Fibroblast of gingiva (primary cell): ENCODE measurements around the gene ZNF317.
A peak's percentile ranks its signal among the peaks of the same experiment; 100 is the strongest.

Experiments
- DNase-seq: peaks from one replicate; pipeline ENCODE4 v3.0.0-alpha.2; 2011; ENCODE audit warnings: low read depth

The ZNF317 gene

DNA sequence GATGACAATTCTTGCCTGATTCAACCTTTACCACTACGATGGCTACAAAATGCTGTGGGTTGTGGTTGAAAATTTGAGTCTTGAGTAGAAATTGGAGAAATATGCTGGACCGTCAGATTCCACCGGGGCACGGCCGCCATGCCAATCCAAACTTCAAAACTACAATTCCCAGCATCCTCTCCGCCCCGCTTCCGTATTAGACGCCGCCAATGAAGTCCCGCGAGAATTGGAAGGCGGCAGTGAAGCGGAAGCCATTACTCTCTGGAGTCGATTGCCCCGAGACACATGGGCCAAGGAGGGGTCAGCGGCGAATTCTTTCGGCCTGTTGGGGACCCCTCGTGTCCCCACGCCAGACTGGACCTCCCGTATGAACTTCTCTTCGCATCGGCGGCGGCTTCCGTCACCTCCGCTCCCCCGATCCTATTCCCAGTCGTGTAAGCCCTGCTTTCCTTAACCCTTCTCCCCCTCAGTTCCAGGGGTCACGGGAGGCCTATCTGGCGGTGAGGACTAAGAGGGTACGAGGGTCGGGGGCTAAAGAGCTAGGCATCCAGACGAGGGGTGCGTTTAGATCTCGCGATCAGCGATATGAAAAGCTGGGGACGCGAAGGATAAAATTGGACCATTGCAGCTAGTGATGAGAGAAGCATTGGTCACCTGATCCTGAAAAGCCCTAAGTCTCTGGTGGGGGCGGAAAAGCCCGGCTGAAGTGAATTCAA lies at the start of gene ZNF317:
TSS of gene ZNF317 (plus strand) at position 239 of the 716 bp plus-strand sequence. CDS start 15,620 bp downstream, outside the sequence.
- peak; percentile 88 for DNase-seq

GRCh38 chr19:9107375-9107774 lies 32.8 kb upstream of the ZNF317 start, which contains the start of gene OR7G2:
OR7G2 (minus strand) TSS chr19:9107475; CDS start chr19:9103243, 4,232 bp downstream.
- no peak for DNase-seq

DNA sequence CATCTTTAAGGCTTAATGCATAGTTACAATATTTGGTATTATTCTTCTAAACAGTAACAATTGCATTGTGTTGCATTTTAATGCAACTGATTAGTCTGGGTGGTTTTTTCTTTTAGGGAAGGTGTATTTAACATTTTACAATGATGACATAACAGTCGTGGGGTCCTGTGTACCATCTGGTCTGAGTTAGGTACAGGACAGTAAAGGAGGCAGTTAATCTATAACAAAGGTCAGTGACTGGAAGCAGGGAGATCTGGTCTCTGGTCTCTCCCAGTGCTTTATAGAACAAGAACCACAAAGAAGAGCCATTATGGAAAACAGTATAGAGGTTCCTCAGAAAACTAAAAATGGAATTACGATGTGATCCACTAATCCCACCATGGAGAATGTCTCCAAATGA lies 30.2 kb upstream of the ZNF317 start:
- DNase-seq: no peak

DNA sequence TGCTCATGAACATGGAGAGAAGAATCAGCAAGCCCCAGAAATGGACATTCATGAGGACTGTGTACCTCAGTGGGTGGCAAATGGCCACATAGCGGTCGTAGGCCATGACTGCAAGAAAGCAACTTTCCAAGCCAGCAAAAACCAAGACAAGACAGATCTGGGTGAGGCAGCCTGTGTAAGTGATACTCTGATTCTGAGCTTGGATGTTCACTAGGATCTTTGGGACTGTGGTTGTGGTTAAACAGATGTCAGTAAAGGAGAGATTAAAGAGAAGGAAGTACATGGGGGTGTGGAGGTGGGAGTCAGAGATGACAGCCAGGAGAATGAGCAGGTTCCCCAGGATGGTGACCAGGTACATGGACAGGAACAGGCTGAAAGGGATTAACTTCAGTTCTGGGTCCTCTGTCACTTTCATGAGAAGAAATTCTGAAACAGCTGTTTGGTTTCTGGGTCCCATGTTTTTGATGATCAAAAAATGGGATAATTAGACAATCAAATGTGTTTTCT lies 24.8 kb upstream of the ZNF317 start, which contains the start of gene OR7G1:
TSS of gene OR7G1 (minus strand) at position 457 of the 507 bp plus-strand sequence. CDS start at position 457, 0 bp downstream.
- no peak for DNase-seq

DNA sequence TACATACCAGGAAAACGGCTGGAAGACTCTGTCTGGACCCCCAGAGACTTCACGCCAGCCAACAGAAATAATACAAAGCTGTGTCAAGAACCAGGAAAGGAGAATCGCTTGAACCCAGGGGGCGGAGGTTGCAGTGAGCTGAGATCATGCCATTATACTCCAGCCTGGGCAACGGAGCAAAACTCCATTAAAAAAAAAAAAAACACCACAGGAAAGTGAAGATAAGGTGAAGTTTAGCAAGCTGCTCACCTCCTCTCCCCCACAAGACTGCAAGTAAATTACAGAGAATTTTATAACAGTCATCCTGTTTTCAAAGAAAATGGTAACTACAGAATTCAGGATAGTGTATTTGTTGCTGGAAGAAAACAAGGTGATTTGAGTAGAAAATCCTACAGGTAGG lies 23.6 kb upstream of the ZNF317 start:
- no peak for DNase-seq

DNA sequence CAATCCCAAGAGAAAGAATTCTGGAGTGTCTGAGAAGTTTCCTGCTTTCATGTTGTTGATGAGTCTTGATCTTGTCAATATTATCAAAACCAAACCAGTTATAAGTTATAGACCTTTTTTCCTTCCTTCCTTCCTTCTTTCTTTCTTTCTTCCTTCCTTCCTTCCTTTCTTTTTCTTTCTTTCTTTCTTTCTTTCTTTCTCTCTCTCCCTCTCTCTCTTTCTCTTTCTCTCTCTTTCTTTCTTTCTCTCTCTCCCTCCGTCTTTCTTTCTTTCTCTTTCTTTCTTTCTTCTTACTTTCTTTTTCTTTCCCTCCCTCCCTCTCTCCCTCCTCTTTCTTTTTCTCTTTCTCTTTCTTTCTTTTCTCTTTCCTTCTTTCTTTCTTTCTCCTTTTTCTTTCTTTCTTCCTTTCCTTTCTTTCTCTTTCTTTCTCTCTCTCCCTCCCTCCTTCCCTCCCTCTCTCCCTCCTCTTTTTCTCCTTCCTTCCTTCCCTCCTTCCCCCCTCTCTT lies 13.2 kb upstream of the ZNF317 start, which contains the start of gene OR7G3:
TSS of gene OR7G3 (minus strand) at position 51 of the 506 bp plus-strand sequence. CDS start at position 51, 0 bp downstream.
- no peak for DNase-seq

GRCh38 chr19:9128171-9128570 lies 12.0 kb upstream of the ZNF317 start:
- DNase-seq: no peak

DNA sequence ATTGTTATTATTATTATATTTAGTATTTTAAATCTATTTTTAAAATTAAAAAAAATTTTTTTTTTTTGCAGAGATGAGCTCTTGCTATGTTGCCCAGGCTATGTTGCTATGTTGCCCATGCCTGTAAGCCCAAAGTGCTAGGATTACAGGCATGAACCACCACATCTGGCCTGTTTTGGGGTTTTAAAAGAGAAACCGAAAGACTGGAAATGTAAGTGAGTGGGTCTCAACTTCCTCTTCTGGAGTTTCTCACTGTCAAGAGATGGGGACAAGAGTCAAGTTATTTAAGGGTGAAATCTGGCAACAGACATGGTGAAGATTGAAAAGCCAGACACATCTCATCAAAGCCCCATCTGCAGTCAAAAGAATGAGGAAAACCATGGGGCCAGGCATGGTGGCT lies 9.2 kb upstream of the ZNF317 start:
- no peak for DNase-seq

DNA sequence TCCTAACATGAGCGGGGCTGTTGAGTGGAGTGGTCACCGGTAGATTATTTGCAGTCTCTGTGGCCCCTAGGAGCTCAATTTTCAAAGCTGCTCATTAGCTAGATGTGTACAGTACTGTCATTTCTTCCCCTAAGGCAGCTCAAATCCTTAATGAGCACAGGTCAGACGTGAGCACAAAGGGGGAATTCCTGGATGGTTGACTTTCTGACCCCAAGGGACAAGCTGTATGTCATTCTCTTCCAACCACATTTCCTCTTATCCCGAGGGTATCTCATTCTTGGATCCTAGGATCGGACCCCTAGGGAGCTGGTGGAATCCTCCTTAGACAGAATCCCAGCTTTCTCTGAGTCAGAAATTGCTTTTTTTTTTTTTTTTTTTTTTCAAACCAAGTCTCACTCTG lies 7.8 kb upstream of the ZNF317 start:
- no peak for DNase-seq

DNA sequence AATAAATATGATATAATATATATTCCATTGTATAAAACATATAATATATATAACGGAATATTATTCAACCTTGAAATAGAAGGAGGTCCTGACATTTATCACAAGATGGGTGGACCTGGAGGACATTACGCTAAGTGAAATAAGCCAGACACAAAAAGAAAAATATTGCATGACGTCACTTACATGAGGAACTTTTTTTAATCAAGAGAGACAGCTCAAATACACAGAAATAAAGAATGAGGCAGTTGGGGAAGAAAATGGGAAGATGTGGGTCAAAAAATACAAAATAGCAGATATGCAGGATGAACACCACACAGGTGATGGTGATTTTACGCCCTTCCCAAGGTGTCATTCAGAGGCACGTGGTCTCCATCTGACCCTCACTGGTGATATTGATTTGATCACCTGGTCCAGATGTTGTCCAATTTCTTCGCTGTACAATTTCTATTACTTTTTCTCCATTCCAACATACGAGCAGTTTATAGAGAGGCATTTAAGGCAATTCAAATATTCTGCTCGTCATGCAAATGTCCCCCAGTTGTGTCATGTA lies 513 bp upstream of the ZNF317 start:
- no peak for DNase-seq

DNA sequence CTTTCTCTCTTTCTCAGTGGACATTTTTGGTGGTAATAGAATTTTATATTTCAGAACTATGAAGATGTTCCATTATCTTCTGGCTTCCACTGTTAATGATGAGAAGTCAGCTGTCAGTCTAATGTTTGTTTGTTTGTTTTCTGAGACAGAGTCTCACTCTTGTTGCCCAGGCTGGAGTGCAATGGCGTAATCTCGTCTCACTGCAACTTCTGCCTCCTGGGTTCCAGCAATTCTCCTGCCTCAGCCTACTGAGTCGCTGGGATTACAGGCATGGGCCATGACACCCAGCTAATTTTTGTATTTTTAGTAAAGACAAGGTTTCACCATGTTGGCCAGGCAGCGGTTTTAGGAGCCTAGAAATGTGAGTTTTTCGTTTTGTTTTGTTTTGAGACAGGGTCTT lies 4.7 kb downstream of the ZNF317 start:
- no peak for DNase-seq

- no peak for DNase-seq
These were observed 6.7 kb downstream of the ZNF317 start for GRCh38 chr19:9146882-9147281.

DNA sequence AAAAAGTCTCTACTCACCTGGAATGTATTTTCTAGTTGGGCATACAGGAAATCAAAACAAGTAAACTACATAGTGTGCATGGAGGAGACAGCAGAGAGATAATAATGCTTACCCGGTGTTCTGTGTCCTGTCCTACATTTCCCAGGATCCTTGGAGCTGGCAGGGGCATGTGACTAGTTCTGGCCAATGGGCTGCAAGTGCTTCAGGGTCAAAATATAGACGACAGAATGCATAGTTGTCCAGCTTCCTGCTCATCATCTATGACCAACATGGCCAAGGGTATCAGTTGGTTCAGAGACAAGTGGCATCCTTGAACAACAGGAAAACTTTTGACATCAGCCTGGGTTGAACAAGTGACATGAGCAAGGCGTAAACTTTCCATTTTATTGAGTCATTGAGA lies 8.5 kb downstream of the ZNF317 start:
- DNase-seq: no peak

GRCh38 chr19:9149997-9150396 lies 9.8 kb downstream of the ZNF317 start:
- DNase-seq: no peak

DNA sequence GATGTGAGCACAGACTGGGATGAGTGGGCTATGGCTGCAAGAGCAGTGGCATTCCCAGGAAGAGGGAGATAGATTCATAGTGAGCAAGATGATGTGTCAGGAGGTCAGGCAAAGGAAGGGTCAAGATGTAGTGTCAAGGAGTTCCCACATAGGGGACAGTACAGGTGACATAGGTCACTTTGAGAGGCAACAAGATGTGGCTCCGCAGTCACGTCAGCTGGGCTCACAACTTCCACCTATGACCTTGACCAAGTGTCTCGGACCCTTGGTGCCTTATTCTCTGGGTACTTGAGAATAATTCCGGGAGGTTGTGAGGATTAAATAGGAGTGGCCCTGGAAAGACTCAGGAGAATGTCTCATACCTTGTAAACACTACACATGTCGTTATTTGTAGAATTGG lies 10.5 kb downstream of the ZNF317 start:
- DNase-seq: no peak

GRCh38 chr19:9151367-9151766 lies 11.2 kb downstream of the ZNF317 start:
- no peak for DNase-seq

DNA sequence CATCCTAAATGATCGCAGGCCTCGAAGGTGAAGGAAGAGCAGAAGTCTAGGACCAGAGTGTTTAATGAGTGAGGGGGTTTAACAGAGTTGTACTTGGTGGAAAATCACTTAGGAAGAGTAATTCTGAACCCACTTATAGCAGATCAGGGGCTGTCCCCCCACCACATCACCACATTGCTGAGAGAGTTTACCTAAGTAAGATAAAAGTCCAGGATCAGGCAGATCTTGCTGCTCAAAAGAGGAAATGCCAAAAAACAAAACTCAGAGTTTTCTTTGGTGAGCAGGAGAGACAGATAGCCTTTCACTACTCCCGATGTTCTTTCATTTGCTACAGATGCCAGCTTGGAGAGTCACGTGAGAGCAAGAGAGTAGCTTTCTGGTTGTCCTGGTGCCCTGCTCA lies 15.4 kb downstream of the ZNF317 start:
- DNase-seq: no peak

DNA sequence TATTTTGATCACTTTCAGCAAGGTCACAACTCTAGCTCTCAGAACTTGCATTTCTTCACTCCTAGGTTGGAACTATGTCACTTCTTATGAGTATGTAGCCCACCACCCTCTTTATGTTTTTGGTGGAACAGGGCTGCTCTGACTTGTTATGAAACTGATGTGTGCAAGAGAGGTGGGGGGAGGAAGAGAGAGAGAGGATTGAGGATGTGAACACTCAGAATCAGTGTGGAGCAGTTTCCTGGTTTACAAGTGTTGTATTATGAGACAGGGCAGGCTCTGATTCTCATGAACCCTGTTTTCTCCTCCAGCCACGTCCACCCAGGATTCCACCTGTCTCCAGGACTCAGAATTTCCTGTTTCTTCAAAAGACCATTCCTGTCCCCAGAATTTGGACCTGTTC lies 16.1 kb downstream of the ZNF317 start:
- no peak for DNase-seq

DNA sequence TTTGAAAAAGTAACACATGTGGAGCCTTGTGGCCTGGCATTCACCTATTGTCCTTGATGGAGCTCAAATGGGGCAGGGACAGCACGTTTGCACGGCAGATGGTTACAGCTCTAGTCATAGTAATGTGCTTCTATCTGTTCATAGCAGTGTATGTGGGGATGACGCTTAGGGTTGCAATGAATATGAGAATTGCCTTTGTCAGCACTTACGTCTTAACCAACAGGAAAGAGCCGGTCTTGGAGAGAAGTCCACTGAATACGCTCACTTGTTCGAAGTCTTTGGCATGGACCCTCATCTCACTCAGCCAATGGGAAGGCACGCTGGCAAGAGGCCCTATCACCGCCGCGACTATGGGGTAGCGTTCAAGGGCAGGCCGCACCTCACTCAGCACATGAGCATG lies 19.7 kb downstream of the ZNF317 start:
- no peak for DNase-seq

DNA sequence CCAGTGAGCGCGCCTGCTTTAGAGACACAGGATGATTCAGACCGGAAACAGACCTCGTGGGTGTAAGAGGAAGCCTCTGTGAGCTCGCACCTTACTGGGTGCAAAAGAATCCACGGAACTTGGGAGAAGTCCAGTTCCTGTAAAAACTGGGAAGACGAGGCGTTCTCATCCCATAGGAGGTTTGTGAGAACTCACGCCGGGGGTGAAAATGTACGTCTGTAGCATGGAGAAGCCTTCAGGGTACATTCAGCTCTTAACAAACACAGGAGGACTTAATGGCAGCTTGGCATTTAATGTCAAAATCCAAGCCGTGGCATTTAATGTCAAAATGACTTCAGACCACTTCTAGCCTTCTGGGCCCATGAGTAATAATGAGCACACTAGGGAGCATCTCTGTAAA lies 21.2 kb downstream of the ZNF317 start:
- DNase-seq: no peak

DNA sequence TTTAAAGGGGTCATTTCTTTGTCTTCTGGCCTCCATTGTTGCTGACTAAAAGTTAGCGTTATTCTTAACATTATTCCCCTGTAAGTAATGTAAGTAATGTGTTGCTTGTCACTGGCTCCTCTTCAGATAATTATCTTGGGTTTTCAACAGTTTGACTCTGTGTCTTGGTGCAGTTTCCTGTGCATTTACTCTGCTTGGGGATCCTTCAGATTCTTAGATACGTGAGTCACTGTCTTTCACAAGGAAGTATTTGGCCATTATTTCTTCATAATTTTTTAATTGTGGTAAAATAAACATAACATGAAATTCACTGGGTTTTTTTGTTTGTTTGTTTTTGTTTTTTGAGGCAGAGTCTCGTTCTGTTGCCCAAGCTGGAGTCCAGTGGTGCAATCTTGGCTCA lies 25.1 kb downstream of the ZNF317 start:
- DNase-seq: no peak

DNA sequence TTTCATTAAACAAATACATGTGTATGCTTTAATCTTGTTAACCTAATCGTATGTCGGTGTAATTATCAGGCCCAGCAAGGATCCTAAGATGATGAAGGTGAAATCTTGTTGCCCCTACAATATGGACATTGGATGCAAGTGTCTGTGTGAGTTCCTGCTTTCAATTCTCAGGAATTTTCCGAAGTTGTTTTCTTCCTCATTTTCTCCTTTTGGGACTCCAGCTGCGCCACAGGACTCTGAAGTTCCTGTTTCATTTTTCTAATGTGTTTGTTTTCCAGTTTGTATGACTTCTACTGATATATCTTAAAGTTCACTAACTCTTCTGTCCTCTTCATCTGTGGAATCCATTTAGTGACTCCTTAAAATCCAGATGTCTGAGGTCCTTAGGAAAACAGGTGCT lies 26.6 kb downstream of the ZNF317 start:
- DNase-seq: no peak

GRCh38 chr19:9171393-9171991 lies 31.3 kb downstream of the ZNF317 start:
- DNase-seq: no peak
